Naive B cell (primary cell): ENCODE results near the gene ATAD3C. TPM values are rescaled to one million over a fixed set of nuclear protein-coding genes. Genes with fewer than 3 reads are reported as not detected.
"Not testable (repeated sequence)": the region's sequence is repeated elsewhere in the genome, so short reads cannot be mapped to it uniquely, and the experiment has no call there.

Source experiments
- ATAC-seq, 2 donors: fragments of 150-1000 bp; cut with Tn5 transposase; 2 replicates each; pipeline ENCODE4 v1.10.0; 2021; ENCODE audit warnings: low read depth in 2 of 2, mild to moderate bottlenecking in 2 of 2, moderate library complexity in 2 of 2
- DNase-seq: peaks from one replicate; pipeline ENCODE4 v3.0.0; 2022
- H3K27ac Mint-ChIP-seq, 6 donors: one replicate each; pipeline ENCODE4 v1.8.0; 2020 to 2022; ENCODE audit warnings: mild to moderate bottlenecking in 6 of 6, mixed read lengths in 6 of 6, moderate library complexity in 5 of 6, inconsistent platforms in 2 of 6
- H3K27me3 Mint-ChIP-seq, 3 donors: one replicate each; pipeline ENCODE4 v1.8.0; 2021 to 2022; ENCODE audit warnings: mixed read lengths in 3 of 3, mild to moderate bottlenecking in 1 of 3
- H3K36me3 Mint-ChIP-seq, 2 donors: one replicate each; pipeline ENCODE4 v1.8.0; 2020 to 2022; ENCODE audit warnings: mixed read lengths in 2 of 2, inconsistent platforms in 1 of 2, mild to moderate bottlenecking in 1 of 2
- H3K4me1 Mint-ChIP-seq, 3 donors: one replicate each; pipeline ENCODE4 v1.8.0; 2020 to 2022; ENCODE audit warnings: mixed read lengths in 3 of 3, inconsistent platforms in 1 of 3, mild to moderate bottlenecking in 1 of 3, moderate library complexity in 1 of 3
- H3K4me3 Mint-ChIP-seq, 8 donors: one replicate each; pipeline ENCODE4 v1.8.0; 2020 to 2022; ENCODE audit warnings: mild to moderate bottlenecking in 8 of 8, mixed read lengths in 8 of 8, moderate library complexity in 8 of 8, inconsistent platforms in 2 of 8
- H3K9me3 Mint-ChIP-seq, 7 donors: one replicate each; pipeline ENCODE4 v1.8.0; 2020 to 2022; ENCODE audit warnings: mixed read lengths in 7 of 7, mild to moderate bottlenecking in 5 of 7, inconsistent platforms in 2 of 7, moderate library complexity in 1 of 7
- polyA plus RNA-seq, 6 donors: library from polyadenylated mRNA; unstranded; fragments of 300-500 nt; fragmentation: Illumina TruSeq; gene quantifications; one replicate each; pipeline ENCODE4 v1.2.3, GENCODE V29; 2021; ENCODE audit warnings: low read depth in 6 of 6

Gene ATAD3C
- polyA plus RNA-seq, 6 donors from 2014 or later, result not detected

- H3K27me3 Mint-ChIP-seq, result peaks cover 5 to 14% (median 9%) of the 10 kb centered on the region in 3 donors
- not testable (repeated sequence) for H3K27ac Mint-ChIP-seq, DNase-seq, H3K4me3 Mint-ChIP-seq, H3K4me1 Mint-ChIP-seq, H3K9me3 Mint-ChIP-seq, H3K36me3 Mint-ChIP-seq, ATAC-seq
These were observed 2.9 kb downstream of the ATAD3C start for GRCh38 chr1:1452365-1452739.

DNA sequence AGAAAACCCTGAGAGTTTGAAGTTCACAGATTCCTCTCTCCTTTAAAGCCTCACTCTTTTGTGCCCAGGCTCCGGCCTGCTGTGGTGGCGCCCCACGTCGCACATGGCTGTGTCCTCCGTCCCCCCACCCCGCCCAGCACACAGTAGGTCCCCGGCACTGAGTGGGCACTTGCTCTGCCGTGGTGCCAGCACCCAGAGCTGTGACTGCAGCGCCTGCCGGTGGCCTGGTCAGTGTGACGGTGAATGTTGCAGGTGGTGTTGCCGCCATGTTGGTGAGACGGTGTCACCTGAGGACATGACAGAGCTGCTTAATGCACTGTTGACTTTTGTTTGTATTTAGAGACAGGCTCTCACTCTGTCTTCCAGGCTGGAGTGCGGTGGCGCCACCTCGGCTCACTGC is 3.4 kb downstream of the ATAD3C start:
- H3K4me3 Mint-ChIP-seq, result no peak overlapping the region

DNA sequence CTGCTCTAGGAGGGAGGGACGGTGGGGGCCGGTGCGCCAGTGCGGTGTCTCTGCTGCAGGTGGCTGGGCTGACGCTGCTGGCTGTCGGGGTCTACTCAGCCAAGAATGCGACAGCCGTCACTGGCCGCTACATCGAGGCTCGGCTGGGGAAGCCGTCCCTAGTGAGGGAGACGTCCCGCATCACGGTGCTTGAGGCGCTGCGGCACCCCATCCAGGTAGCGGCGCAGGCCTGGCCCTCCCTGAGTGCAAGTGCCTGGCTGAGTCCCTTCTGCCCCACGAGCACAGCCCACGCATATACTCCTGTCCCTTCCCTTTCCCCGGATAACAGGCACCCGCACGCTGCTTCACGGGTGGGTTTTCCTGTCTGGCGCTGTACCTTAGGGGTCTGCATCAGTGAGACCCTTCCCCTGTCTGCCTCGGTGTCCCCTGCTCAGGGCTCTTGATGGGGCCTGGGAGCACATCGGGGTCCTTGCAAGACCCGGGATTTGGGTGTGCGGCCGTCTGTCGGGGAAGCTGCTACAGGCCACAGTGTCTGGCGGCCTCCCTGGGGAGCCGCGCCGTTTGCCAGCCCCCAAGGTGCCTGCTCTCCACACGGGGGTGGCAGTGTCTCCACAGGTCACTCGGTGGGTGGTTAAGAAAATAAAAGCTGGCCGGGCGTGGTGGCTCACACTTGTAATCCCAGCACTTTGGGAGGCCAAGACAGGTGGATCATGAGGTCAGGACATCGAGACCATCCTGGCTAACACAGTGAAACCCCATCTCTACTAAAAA is 5.0 kb downstream of the ATAD3C start:
- H3K4me1 Mint-ChIP-seq, result not testable (repeated sequence)

More for the DNA sequence above, 3.4 kb downstream of the ATAD3C start:
- Mint-ChIP-seq H3K9me3 (no peaks in the 10 kb centered on the region), H3K27me3 (peaks cover 5 to 14% (median 9%) of the 10 kb centered on the region in 3 donors), H3K27ac (no peak overlapping the region), H3K4me1 (no peaks in the 10 kb centered on the region), H3K36me3 (no peaks in the 10 kb centered on the region)
- DNase-seq, result no peak
- ATAC-seq, result no peak

DNA sequence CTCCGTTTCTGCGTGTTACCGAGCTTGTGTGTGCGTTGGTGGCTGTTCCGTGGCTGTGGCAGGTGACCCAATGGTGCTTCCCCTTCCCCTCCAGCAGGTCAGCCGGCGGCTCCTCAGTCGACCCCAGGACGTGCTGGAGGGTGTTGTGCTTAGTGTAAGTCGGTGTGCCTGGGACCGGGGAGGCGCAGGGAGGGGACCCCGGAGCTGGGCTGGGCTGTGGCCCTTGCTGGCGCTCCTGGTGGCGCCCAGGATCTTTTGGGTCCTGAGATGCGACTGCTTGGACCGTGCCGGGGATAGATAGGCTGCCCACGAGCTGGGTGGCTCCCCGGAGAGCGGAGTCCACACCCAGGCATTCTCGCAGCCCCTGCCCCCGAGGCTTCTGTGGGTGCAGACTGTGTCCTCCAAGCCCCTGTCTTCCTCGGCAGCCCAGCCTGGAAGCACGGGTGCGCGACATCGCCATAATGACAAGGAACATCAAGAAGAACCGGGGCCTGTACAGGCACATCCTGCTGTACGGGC is 5.9 kb downstream of the ATAD3C start:
- Mint-ChIP-seq H3K27ac (no peak overlapping the region), H3K36me3 (no peaks in the 10 kb centered on the region), H3K4me3 (no peak overlapping the region), H3K27me3 (peaks cover 0 to 7% (median 0%) of the 10 kb centered on the region in 3 donors), H3K4me1 (no peaks in the 10 kb centered on the region), H3K9me3 (no peaks in the 10 kb centered on the region)
- ATAC-seq (no peak), DNase-seq (no peak)

More for the DNA sequence above, 5.0 kb downstream of the ATAD3C start:
- not testable (repeated sequence) for H3K4me3 Mint-ChIP-seq, H3K36me3 Mint-ChIP-seq, H3K9me3 Mint-ChIP-seq, ATAC-seq, DNase-seq
- Mint-ChIP-seq H3K27me3 (peaks cover 0 to 14% (median under 1%) of the 10 kb centered on the region in 3 donors), H3K27ac (peak overlapping the region in 1 of 6 donors; percentile 49)

- not testable (repeated sequence) for H3K4me1 Mint-ChIP-seq, DNase-seq, H3K27me3 Mint-ChIP-seq, H3K27ac Mint-ChIP-seq, ATAC-seq, H3K9me3 Mint-ChIP-seq, H3K4me3 Mint-ChIP-seq, H3K36me3 Mint-ChIP-seq
These were observed 6.4 kb downstream of the ATAD3C start for GRCh38 chr1:1455934-1456333.

GRCh38 chr1:1456683-1457255 is 7.3 kb downstream of the ATAD3C start:
- DNase-seq, ATAC-seq, H3K27ac Mint-ChIP-seq, H3K4me3 Mint-ChIP-seq, H3K36me3 Mint-ChIP-seq, H3K4me1 Mint-ChIP-seq, H3K9me3 Mint-ChIP-seq: not testable (repeated sequence)
- peaks cover 0 to 11% (median 0%) of the 10 kb centered on the region in 3 donors for H3K27me3 Mint-ChIP-seq

DNA sequence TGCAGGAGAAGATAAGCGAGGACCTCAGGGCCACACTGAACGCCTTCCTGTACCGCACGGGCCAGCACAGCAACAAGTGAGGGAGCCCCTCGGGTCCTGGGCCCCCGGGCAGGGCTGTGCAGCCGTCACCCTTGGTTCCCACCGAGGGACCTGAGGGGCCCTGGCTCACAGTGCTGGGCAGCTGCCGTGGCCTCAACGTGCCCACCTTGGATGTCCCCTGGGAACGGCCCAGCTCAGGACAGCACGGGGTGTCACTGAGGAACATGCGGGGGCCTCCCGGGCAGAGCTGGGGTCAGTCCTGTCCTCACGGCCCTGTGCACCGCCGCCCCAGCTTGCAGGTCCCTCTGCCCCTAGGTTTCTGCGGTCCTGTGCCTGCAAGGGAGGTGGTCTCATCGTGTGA is 9.7 kb downstream of the ATAD3C start:
- not testable (repeated sequence) for H3K27me3 Mint-ChIP-seq, H3K9me3 Mint-ChIP-seq, H3K4me1 Mint-ChIP-seq, ATAC-seq, H3K36me3 Mint-ChIP-seq, H3K27ac Mint-ChIP-seq, H3K4me3 Mint-ChIP-seq, DNase-seq

DNA sequence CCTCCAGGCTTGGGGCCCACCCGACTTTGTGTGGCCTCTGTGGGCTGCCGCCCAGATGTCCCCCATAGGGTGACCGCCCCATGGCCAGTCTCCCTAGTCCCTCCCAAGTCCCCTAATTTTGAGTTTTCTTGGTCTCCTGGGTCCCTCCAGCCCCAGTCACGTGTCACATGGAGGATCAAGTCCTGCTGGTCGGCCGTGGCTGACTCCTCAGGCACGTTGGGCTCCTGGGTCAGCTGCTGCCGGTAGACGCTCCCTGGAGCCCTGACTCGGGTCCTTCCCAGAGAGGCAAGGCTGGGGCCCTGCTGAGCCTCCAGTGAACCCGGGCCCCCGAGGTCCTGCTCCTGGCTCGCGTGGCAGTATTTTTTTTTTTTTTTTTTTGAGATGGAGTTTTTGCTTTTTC is 10.2 kb downstream of the ATAD3C start:
- H3K27me3 Mint-ChIP-seq, H3K4me1 Mint-ChIP-seq, H3K27ac Mint-ChIP-seq, H3K9me3 Mint-ChIP-seq, DNase-seq, ATAC-seq, H3K36me3 Mint-ChIP-seq, H3K4me3 Mint-ChIP-seq: not testable (repeated sequence)

DNA sequence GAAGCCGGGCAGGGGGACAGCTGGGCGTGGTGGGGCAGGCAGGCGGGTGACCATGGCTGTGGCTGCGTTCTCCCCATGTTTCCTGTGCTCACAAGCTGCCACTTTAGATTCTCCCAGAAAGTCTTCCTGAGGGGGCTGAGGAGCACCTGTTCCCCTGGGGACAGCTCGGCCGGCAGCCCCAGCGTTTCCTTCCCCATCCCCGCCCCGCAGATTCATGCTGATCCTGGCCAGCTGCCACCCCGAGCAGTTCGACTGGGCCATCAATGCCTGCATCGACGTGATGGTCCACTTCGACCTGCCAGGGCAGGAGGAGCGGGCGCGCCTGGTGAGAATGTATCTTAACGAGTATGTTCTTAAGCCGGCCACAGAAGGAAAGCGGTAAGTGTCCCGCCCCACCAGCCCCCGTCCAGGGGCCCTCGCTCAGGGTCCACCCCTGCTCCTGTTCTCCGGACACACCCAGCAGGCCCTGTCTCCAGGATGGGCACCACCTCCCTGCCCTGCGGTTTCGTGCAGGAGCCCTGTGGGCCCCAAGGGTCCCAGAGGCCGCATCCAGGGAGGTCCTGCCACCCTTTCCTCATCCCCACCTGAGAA is 11.1 kb downstream of the ATAD3C start:
- ATAC-seq, result no peak
- Mint-ChIP-seq H3K4me1 (no peaks in the 10 kb centered on the region), H3K4me3 (no peak overlapping the region), H3K27ac (no peak overlapping the region), H3K9me3 (no peaks in the 10 kb centered on the region), H3K27me3 (peaks cover 0 to 6% (median 0%) of the 10 kb centered on the region in 3 donors), H3K36me3 (no peaks in the 10 kb centered on the region)
- DNase-seq, result no peak

- peak overlapping the region in 2 of 6 donors; percentile 32 to 53 for H3K27ac Mint-ChIP-seq
- H3K4me3 Mint-ChIP-seq, result peak overlapping the region in 1 of 8 donors; percentile 24
- H3K36me3 Mint-ChIP-seq, result no peaks in the 10 kb centered on the region
- no peaks in the 10 kb centered on the region for H3K4me1 Mint-ChIP-seq
- H3K27me3 Mint-ChIP-seq, result peaks cover 0 to 6% (median 0%) of the 10 kb centered on the region in 3 donors
- no peaks in the 10 kb centered on the region for H3K9me3 Mint-ChIP-seq
- ATAC-seq (no peak), DNase-seq (no peak)
These were observed 12.3 kb downstream of the ATAD3C start for GRCh38 chr1:1461721-1462317.

- Mint-ChIP-seq H3K9me3 (no peaks in the 10 kb centered on the region), H3K27ac (peak overlapping the region in 3 of 6 donors; percentile 29 to 53 (median 32))
These were observed 13.0 kb downstream of the ATAD3C start for GRCh38 chr1:1462318-1462966.

DNA sequence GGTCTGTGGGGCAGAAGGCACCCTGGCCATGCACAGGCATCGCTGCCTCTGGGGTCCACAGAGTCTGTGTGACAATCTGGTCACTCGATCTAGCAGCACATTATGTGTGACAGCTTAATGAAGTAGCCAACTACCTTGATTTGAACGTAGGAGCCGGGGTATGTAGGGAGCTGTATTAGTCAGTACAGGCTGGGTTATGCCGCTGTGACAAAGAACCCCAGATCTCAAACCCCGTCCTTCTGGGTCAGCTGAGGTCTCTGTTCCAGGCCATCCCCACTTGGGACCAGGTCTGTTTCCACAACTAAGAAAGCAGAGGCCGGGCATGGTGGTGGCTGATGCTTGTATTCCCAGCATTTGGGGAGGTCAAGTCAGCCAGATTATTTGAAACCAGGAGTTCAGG is 13.8 kb downstream of the ATAD3C start:
- Mint-ChIP-seq H3K36me3 (no peaks in the 10 kb centered on the region), H3K27ac (no peak overlapping the region), H3K4me3 (no peak overlapping the region), H3K9me3 (no peaks in the 10 kb centered on the region), H3K27me3 (peaks cover 0 to 6% (median 0%) of the 10 kb centered on the region in 3 donors), H3K4me1 (no peaks in the 10 kb centered on the region)
- ATAC-seq (no peak), DNase-seq (no peak)

More at GRCh38 chr1:1462318-1462966, 13.0 kb downstream of the ATAD3C start:
- Mint-ChIP-seq H3K36me3 (no peaks in the 10 kb centered on the region), H3K27me3 (peaks cover 0 to 6% (median 0%) of the 10 kb centered on the region in 3 donors), H3K4me1 (no peaks in the 10 kb centered on the region), H3K4me3 (peak overlapping the region in 1 of 8 donors; percentile 24)
- peak; percentile 61 to 80 for ATAC-seq
- DNase-seq, result peak; percentile 7
